Measurements from ENCODE around the gene MIEF1.

The MIEF1 gene

GRCh38 chr22:39502109-39502788, at the start of gene MIEF1:
MIEF1 (plus strand) TSS chr22:39502290; CDS start chr22:39511295, 9,005 bp downstream.
- Mint-ChIP-seq H3K4me1 (ENCODE audit: low read depth) (peaks cover 51% of the 10 kb centered on the region), H3K36me3 (ENCODE audit: low read depth) (peaks cover 48% of the 10 kb centered on the region), H3K9me3 (no peaks in the 10 kb centered on the region), H3K27me3 (no peaks in the 10 kb centered on the region), H3K4me3 (peak within 1 kb of the TSS; percentile 82), H3K27ac (peak within 1 kb of the TSS; percentile 89)
- intact Hi-C loops (cut with micrococcal nuclease) = loop anchor here (1.0 kb wide), 1 partner anchor 18 kb away; the partner anchor contains the start of gene ATF4

DNA sequence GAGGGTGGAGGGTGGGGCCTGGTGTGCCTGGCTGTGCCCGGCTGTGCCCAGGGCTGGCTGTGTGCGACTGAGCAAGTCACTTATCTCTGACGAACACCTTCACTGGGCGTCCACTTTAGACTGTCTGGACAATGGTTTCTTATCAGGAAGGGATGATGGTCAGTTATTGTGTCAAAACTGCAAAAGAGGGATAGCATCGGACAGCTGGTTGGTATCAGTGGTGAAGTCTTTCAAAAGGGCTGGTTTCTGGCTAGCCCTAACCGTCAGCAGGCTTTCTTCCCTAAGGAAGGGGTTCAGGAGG, 49.4 kb upstream of the MIEF1 start:
- Mint-ChIP-seq H3K27ac (no peak overlapping the region), H3K9me3 (no peaks in the 10 kb centered on the region), H3K4me1 (ENCODE audit: low read depth) (no peaks in the 10 kb centered on the region), H3K36me3 (ENCODE audit: low read depth) (no peaks in the 10 kb centered on the region), H3K27me3 (peaks cover 72% of the 10 kb centered on the region), H3K4me3 (no peak overlapping the region)
- intact Hi-C loops (cut with micrococcal nuclease) = no loop called here

DNA sequence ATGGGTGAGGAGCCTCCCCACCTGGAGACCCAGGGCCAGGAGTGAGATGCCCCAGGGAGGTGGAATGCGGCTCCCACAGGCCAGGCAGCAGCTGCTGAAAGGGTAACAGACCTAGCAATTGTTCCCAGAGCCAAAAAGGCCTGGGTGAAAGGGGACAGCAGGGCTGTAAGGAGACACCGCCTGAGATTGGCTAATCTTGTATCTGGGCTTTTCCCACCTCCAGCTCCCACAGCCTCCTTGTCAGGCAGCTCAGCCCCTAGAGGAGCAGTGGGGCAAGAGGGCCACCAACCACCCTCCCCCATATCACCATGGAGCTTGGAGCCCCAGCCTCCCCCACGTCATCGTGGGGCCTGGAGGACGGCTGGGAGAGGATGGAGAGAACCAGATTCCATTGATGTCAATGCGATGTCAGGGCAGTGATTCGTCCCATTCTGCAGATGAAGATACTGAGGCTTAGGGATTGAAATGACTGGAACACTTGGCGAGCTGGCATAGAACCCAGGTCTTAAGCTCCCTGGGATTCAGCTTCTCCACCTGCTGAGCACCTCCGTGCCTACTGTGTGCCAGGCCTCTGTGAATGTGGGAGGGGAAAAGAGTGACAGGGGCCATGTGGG, 48.2 kb upstream of the MIEF1 start:
- Mint-ChIP-seq H3K36me3 (ENCODE audit: low read depth) (no peaks in the 10 kb centered on the region), H3K4me3 (no peak overlapping the region), H3K9me3 (no peaks in the 10 kb centered on the region), H3K27me3 (peaks cover 71% of the 10 kb centered on the region), H3K4me1 (ENCODE audit: low read depth) (peaks cover 8% of the 10 kb centered on the region), H3K27ac (no peak overlapping the region)
- intact Hi-C loops (cut with micrococcal nuclease) = no loop called here

GRCh38 chr22:39454385-39454871, 47.7 kb upstream of the MIEF1 start:
- Mint-ChIP-seq H3K27me3 (peaks cover 71% of the 10 kb centered on the region), H3K4me1 (ENCODE audit: low read depth) (peaks cover 8% of the 10 kb centered on the region), H3K36me3 (ENCODE audit: low read depth) (no peaks in the 10 kb centered on the region), H3K4me3 (no peak overlapping the region), H3K27ac (no peak overlapping the region), H3K9me3 (no peaks in the 10 kb centered on the region)
- intact Hi-C loops (cut with micrococcal nuclease) = no loop called here

DNA sequence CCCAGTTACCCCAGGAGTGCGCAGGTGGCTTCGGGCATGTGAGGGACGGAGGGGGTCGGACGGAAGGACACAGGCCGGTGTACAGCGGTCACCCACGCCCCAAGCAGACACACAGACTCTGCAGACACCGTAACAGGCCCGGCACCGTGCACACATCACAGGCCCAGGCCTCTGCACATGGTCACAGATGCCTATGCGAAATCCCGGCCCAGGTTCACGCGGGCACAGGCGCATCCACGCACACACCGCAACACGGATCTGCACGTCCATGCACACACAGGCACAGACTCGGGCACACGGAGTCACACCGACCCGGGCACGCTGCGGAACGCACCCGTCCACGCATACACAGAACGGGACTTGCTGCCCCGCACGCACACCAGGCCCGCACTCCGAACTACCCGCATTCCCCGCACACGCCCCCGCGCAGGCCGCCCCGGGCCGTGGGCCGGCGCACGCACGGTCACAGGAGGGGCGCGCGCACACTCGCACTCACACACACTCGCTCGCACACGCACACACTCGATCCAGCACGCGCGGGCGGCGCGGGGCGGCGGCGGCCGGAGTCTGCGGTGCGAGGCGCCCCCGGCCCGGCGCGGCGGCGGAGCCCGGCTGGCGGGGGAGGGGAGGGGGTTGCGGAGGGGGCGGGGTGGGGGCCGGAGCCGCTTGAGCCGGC, 45.4 kb upstream of the MIEF1 start, which contains the start of gene MGAT3:
MGAT3 (plus strand) TSS at position 491 of the 676 bp plus-strand sequence. CDS start 30,336 bp downstream, outside the sequence.
- H3K36me3 Mint-ChIP-seq (ENCODE audit: low read depth) = no peaks in the 10 kb centered on the region
- H3K9me3 Mint-ChIP-seq = no peaks in the 10 kb centered on the region
- no peak within 1 kb of the TSS for H3K27ac Mint-ChIP-seq
- H3K4me3 Mint-ChIP-seq = peak within 1 kb of the TSS; percentile 28
- intact Hi-C loops (cut with micrococcal nuclease) = no loop called here
- H3K4me1 Mint-ChIP-seq (ENCODE audit: low read depth) = peaks cover 8% of the 10 kb centered on the region
- peaks cover 78% of the 10 kb centered on the region for H3K27me3 Mint-ChIP-seq

GRCh38 chr22:39457198-39457555, 44.9 kb upstream of the MIEF1 start:
- H3K9me3 Mint-ChIP-seq = no peaks in the 10 kb centered on the region
- peaks cover 74% of the 10 kb centered on the region for H3K27me3 Mint-ChIP-seq
- intact Hi-C loops (cut with micrococcal nuclease) = no loop called here
- H3K27ac Mint-ChIP-seq = no peak overlapping the region
- no peaks in the 10 kb centered on the region for H3K36me3 Mint-ChIP-seq (ENCODE audit: low read depth)
- peaks cover 10% of the 10 kb centered on the region for H3K4me1 Mint-ChIP-seq (ENCODE audit: low read depth)
- H3K4me3 Mint-ChIP-seq = no peak overlapping the region

DNA sequence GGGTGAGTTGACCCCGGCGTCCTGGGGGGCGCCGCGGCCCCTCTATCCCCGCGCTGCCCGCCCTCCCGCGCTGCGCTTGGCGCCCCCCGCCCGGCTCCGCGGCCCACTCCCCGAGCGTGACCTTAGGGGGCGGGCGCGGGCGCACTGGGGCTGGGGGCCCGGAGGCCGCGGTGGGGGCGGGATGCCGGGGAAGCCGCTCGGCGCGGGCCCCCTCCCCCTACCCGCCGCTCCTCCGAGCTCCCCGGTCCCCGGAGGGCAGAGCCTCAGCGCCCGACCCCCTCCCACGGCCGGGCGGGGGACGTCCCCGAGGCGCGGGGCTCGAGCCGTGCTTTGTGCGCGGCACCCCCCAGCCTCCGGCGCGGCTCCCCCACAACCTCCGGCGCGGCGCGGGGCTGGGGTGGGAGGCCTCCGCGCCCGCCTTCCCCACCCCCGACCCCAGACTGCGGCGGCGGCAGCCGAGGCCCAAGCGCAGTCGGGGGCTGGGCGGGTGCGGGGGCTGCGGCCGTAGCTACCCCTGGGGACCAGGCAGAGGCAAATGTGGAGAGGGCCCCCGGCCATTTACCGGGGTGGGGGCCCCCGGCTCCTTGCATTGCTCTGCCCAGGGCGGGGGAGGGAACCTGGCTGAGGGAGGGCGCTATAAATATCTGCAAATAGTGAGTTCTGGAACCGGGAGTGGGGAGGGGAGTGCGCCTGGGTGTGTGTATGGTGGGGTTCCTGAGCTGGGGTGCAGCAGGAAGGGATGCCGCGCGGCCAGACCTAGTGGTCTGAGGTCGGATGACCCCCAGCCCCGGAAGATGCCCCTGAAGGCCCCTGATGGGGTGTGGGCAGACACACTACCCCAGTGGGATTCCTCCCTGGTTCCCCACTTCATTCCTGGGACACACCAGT, 44.3 kb upstream of the MIEF1 start:
- Mint-ChIP-seq H3K27me3 (peaks cover 72% of the 10 kb centered on the region), H3K9me3 (no peaks in the 10 kb centered on the region), H3K36me3 (ENCODE audit: low read depth) (no peaks in the 10 kb centered on the region), H3K4me3 (peak overlapping the region; percentile 30), H3K4me1 (ENCODE audit: low read depth) (peaks cover 16% of the 10 kb centered on the region), H3K27ac (no peak overlapping the region)
- intact Hi-C loops (cut with micrococcal nuclease) = no loop called here

DNA sequence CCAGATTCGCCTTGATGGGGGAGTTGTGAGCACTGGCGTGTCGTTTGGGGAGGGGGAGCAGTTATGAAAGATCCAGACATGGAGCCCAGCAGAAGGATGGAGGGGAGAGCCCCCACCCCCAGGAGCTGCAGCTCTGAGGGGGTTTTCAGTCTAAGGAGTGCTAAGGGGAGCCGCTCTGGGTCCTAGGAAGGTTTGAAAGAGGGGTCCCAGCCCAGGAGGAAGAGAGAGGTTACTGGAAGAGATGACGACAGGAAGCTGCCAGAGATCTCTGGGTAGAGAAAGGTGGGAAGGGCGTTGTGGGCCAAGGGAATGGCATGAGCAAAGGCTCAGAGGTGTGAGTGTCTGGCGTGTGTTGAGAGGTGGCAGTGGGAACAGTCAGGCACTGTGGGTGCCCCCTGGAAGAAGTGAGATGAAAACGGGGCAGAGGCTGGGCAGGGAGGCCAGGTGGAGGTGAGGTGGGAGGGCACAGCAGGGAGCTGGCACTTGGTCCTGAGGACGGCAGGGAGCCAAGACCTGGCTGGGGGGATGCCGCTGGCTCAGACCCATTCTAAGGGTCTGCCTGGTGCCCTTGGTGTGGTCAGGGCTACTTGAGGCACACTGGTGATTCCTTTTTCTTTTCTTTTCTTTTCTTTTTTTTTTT, 43.5 kb upstream of the MIEF1 start:
- no peaks in the 10 kb centered on the region for H3K9me3 Mint-ChIP-seq
- H3K27me3 Mint-ChIP-seq = peaks cover 67% of the 10 kb centered on the region
- no peak overlapping the region for H3K4me3 Mint-ChIP-seq
- peaks cover 23% of the 10 kb centered on the region for H3K4me1 Mint-ChIP-seq (ENCODE audit: low read depth)
- no peaks in the 10 kb centered on the region for H3K36me3 Mint-ChIP-seq (ENCODE audit: low read depth)
- intact Hi-C loops (cut with micrococcal nuclease) = no loop called here
- H3K27ac Mint-ChIP-seq = no peak overlapping the region

DNA sequence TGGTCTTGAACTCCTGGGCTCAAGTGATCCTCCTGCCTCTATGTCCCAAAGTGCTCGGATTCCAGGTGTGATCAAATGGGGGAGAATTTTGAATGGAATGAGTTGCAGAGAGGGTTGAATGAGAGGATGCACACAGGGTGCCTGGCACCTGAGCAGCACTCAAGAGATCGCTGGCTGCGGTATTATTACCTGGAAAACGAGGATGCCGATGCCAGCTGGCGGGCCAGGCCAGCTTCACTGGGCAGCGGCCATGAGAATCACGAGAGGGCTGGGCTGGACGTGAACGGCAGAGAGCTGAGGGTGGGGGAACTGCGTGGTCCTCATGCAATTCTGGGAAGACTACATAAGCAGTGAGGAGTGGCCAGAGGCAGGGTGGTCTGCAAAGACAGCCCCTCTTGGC, 42.4 kb upstream of the MIEF1 start:
- Mint-ChIP-seq H3K4me1 (ENCODE audit: low read depth) (peaks cover 29% of the 10 kb centered on the region), H3K27ac (no peak overlapping the region), H3K27me3 (peaks cover 59% of the 10 kb centered on the region), H3K9me3 (no peaks in the 10 kb centered on the region), H3K4me3 (no peak overlapping the region), H3K36me3 (ENCODE audit: low read depth) (no peaks in the 10 kb centered on the region)
- intact Hi-C loops (cut with micrococcal nuclease) = no loop called here

- Mint-ChIP-seq H3K9me3 (no peaks in the 10 kb centered on the region), H3K27ac (peak overlapping the region; percentile 33), H3K4me1 (ENCODE audit: low read depth) (peaks cover 58% of the 10 kb centered on the region), H3K27me3 (peaks cover 37% of the 10 kb centered on the region), H3K4me3 (no peak overlapping the region), H3K36me3 (ENCODE audit: low read depth) (no peaks in the 10 kb centered on the region)
- intact Hi-C loops (cut with micrococcal nuclease) = no loop called here
Measured at GRCh38 chr22:39462443-39463221, 39.5 kb upstream of the MIEF1 start.

GRCh38 chr22:39463277-39463676, 38.8 kb upstream of the MIEF1 start:
- Mint-ChIP-seq H3K4me1 (ENCODE audit: low read depth) (peaks cover 62% of the 10 kb centered on the region), H3K27me3 (peaks cover 35% of the 10 kb centered on the region), H3K9me3 (no peaks in the 10 kb centered on the region), H3K36me3 (ENCODE audit: low read depth) (no peaks in the 10 kb centered on the region), H3K27ac (peak overlapping the region; percentile 33), H3K4me3 (no peak overlapping the region)
- intact Hi-C loops (cut with micrococcal nuclease) = no loop called here

- Mint-ChIP-seq H3K4me3 (no peak overlapping the region), H3K4me1 (ENCODE audit: low read depth) (peaks cover 64% of the 10 kb centered on the region), H3K36me3 (ENCODE audit: low read depth) (no peaks in the 10 kb centered on the region), H3K9me3 (no peaks in the 10 kb centered on the region), H3K27me3 (peaks cover 32% of the 10 kb centered on the region), H3K27ac (peak overlapping the region; percentile 73)
- intact Hi-C loops (cut with micrococcal nuclease) = no loop called here
Measured at GRCh38 chr22:39463931-39464390, 38.1 kb upstream of the MIEF1 start.
